H1 (cell line): Measurements from ENCODE around the gene ZNF281. TPM values are rescaled to one million over a fixed set of nuclear protein-coding genes. Genes with fewer than 3 reads are reported as not detected.

Experiments used
- ASH2L ChIP-seq: fragments of 200-600, 300-600 bp; sonication (generic); IDR thresholded peaks from one replicate; pipeline ENCODE4 v1.7.1; 2017; ENCODE audit warnings: low read length
- HDAC6 ChIP-seq: IDR thresholded peaks from one replicate; pipeline ENCODE4 v1.7.1; 2012; ENCODE audit warnings: low read depth, mild to moderate bottlenecking, inconsistent platforms, low read length, moderate library complexity
- KDM1A ChIP-seq: fragments of 200-600, 300-600 bp; sonication (generic); IDR thresholded peaks from 2 replicates; pipeline ENCODE4 v1.7.1; 2016; ENCODE audit warnings: mild to moderate bottlenecking, low read length, borderline replicate concordance
- NRF1 ChIP-seq: IDR thresholded peaks from 2 replicates; pipeline ENCODE4 v1.6.1; 2011; ENCODE audit warnings: mild to moderate bottlenecking, low read depth, low read length, improper control_type of control experiment
- POLR2AphosphoS5 ChIP-seq: IDR thresholded peaks from 2 replicates; pipeline ENCODE4 v1.6.1; 2011; ENCODE audit warnings: low read depth, low read length
- SIN3A ChIP-seq, 2 experiments: IDR thresholded peaks in 1 of 2; conservative IDR thresholded peaks in 1 of 2; 2 replicates each; pipeline ENCODE4 v1.6.1; 2011 to 2012; ENCODE audit warnings: low read length in 2 of 2, improper control_type of control experiment in 1 of 2, low read depth in 1 of 2, mild to moderate bottlenecking in 1 of 2
- SIX5 ChIP-seq: IDR thresholded peaks from 2 replicates; pipeline ENCODE4 v1.6.1; 2011; ENCODE audit warnings: mild to moderate bottlenecking, low read depth, low read length
- SP4 ChIP-seq: IDR thresholded peaks from 2 replicates; pipeline ENCODE4 v1.6.1; 2012; ENCODE audit warnings: low read length, inconsistent platforms
- polyA plus RNA-seq, 7 experiments: library from polyadenylated mRNA; depleted of rRNA in 3 of 7; stranded (reverse) in 5 of 7; unstranded in 2 of 7; fragments of >200 nt in 5 of 7; fragments of 200-250 nt in 2 of 7; gene quantifications; 1 replicate in 5 of 7; 2 replicates in 1 of 7; 4 replicates in 1 of 7; pipeline versions ENCODE4 v1.2.1 to v1.2.3, GENCODE V29; 2011 to 2013; ENCODE audit warnings: missing spikeins in 2 of 7, mixed read lengths in 2 of 7
- total RNA-seq: library from RNA; stranded (reverse); fragmentation: NEBNext Ultra II Directional; extraction: Animal tissue kit (Norgen Biotek cat#: 25700); gene quantifications from 2 replicates; pipeline ENCODE4 v1.2.1, GENCODE V29; 2021
- TF ChIP-seq, protein P1 (sequence below): IDR thresholded peaks from 2 replicates; pipeline ENCODE4 v1.6.1; 2012; ENCODE audit warnings: low read length, inconsistent platforms
- TF ChIP-seq, protein P2 (sequence below): fragments of 300-600 bp; sonication (generic); IDR thresholded peaks from 2 replicates; pipeline ENCODE4 v1.7.1; 2012; ENCODE audit warnings: low read length, moderate library complexity, mild to moderate bottlenecking, inconsistent platforms; ENCODE audit not compliant: insufficient replicate concordance

ZNF281 gene
- total and polyA plus RNA-seq, 2 of the 8 experiments (the other 6 are each of a cell fraction or from before 2014, with no cell fraction given): 19.5 to 61.4 TPM

DNA sequence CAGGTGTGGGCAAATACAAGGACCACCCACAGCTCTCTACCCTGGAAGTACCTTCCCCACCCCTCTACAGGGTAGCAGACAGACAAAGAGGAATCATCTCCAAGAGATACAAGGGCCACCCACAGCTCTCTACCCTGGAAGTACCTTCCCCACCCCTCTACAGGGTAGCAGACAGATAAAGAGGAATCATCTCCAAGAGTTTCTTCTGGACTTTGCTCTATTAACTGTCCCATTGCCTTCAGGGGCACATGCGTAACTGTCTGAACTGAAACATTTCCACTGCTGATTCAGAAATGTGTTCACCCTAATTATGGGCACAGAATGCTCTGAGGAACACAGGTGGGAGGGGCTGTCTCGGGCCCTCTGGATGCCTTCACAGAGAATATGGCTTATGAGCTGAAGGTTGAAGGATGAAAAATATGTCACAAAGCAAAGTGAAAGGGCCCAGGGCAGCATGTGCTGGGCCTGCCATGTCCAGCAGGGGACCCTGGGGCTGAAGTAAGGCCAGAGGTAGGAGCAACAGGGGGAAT, 43.9 kb downstream of the ZNF281 start (continued):
- TF ChIP-seq, protein P1, sequence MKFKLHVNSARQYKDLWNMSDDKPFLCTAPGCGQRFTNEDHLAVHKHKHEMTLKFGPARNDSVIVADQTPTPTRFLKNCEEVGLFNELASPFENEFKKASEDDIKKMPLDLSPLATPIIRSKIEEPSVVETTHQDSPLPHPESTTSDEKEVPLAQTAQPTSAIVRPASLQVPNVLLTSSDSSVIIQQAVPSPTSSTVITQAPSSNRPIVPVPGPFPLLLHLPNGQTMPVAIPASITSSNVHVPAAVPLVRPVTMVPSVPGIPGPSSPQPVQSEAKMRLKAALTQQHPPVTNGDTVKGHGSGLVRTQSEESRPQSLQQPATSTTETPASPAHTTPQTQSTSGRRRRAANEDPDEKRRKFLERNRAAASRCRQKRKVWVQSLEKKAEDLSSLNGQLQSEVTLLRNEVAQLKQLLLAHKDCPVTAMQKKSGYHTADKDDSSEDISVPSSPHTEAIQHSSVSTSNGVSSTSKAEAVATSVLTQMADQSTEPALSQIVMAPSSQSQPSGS: no peak
- TF ChIP-seq SP4 (no peak), POLR2AphosphoS5 (no peak), KDM1A (no peak), SIN3A (conservative IDR thresholded peaks at IDR 0.05 in 1 of 2, IDR thresholded peaks at IDR 0.05 in 1 of 2; ENCODE audit: low read depth in 1 of 2, low read length in 2 of 2) (no peak), HDAC6 (no peak), SIX5 (no peak), NRF1 (no peak), ASH2L (no peak)
- TF ChIP-seq, protein P2, sequence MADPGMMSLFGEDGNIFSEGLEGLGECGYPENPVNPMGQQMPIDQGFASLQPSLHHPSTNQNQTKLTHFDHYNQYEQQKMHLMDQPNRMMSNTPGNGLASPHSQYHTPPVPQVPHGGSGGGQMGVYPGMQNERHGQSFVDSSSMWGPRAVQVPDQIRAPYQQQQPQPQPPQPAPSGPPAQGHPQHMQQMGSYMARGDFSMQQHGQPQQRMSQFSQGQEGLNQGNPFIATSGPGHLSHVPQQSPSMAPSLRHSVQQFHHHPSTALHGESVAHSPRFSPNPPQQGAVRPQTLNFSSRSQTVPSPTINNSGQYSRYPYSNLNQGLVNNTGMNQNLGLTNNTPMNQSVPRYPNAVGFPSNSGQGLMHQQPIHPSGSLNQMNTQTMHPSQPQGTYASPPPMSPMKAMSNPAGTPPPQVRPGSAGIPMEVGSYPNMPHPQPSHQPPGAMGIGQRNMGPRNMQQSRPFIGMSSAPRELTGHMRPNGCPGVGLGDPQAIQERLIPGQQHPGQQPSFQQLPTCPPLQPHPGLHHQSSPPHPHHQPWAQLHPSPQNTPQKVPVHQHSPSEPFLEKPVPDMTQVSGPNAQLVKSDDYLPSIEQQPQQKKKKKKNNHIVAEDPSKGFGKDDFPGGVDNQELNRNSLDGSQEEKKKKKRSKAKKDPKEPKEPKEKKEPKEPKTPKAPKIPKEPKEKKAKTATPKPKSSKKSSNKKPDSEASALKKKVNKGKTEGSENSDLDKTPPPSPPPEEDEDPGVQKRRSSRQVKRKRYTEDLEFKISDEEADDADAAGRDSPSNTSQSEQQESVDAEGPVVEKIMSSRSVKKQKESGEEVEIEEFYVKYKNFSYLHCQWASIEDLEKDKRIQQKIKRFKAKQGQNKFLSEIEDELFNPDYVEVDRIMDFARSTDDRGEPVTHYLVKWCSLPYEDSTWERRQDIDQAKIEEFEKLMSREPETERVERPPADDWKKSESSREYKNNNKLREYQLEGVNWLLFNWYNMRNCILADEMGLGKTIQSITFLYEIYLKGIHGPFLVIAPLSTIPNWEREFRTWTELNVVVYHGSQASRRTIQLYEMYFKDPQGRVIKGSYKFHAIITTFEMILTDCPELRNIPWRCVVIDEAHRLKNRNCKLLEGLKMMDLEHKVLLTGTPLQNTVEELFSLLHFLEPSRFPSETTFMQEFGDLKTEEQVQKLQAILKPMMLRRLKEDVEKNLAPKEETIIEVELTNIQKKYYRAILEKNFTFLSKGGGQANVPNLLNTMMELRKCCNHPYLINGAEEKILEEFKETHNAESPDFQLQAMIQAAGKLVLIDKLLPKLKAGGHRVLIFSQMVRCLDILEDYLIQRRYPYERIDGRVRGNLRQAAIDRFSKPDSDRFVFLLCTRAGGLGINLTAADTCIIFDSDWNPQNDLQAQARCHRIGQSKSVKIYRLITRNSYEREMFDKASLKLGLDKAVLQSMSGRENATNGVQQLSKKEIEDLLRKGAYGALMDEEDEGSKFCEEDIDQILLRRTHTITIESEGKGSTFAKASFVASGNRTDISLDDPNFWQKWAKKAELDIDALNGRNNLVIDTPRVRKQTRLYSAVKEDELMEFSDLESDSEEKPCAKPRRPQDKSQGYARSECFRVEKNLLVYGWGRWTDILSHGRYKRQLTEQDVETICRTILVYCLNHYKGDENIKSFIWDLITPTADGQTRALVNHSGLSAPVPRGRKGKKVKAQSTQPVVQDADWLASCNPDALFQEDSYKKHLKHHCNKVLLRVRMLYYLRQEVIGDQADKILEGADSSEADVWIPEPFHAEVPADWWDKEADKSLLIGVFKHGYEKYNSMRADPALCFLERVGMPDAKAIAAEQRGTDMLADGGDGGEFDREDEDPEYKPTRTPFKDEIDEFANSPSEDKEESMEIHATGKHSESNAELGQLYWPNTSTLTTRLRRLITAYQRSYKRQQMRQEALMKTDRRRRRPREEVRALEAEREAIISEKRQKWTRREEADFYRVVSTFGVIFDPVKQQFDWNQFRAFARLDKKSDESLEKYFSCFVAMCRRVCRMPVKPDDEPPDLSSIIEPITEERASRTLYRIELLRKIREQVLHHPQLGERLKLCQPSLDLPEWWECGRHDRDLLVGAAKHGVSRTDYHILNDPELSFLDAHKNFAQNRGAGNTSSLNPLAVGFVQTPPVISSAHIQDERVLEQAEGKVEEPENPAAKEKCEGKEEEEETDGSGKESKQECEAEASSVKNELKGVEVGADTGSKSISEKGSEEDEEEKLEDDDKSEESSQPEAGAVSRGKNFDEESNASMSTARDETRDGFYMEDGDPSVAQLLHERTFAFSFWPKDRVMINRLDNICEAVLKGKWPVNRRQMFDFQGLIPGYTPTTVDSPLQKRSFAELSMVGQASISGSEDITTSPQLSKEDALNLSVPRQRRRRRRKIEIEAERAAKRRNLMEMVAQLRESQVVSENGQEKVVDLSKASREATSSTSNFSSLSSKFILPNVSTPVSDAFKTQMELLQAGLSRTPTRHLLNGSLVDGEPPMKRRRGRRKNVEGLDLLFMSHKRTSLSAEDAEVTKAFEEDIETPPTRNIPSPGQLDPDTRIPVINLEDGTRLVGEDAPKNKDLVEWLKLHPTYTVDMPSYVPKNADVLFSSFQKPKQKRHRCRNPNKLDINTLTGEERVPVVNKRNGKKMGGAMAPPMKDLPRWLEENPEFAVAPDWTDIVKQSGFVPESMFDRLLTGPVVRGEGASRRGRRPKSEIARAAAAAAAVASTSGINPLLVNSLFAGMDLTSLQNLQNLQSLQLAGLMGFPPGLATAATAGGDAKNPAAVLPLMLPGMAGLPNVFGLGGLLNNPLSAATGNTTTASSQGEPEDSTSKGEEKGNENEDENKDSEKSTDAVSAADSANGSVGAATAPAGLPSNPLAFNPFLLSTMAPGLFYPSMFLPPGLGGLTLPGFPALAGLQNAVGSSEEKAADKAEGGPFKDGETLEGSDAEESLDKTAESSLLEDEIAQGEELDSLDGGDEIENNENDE: no peak
